OCI-LY7 (cell line): ENCODE measurements around the gene MFN1. TPM values are rescaled to one million over a fixed set of nuclear protein-coding genes. Genes with fewer than 3 reads are reported as not detected.

Experiments
- BruUV-seq: library from RNA; stranded (reverse); fragments of 400-500 nt; replicated peaks from 2 replicates; lab custom pipeline; 2021; lab: Mats Ljungman, UMichigan
- CTCF ChIA-PET: fragments of 300-600 bp; sonication (Branson Sonifier 250); formaldehyde crosslinking; loops from one replicate; lab custom pipeline; 2022; ENCODE audit warnings: antibody characterized with exemption; ENCODE audit not compliant: unreplicated experiment; lab: Charles Lee
- POLR2A ChIA-PET: fragments of 300-600 bp; sonication (Branson Sonifier 250); formaldehyde crosslinking; loops from one replicate; lab custom pipeline; 2022; ENCODE audit warnings: antibody characterized with exemption; lab: Charles Lee
- DNase-seq: peaks from one replicate; pipeline ENCODE4 v3.0.0-alpha.2; 2015; ENCODE audit warnings: low spot score
- H2AFZ ChIP-seq: fragments of 200-600 bp; sonication (generic), shearing (Covaris generic); 2 replicates; pipeline ENCODE4 v1.6.1; 2014; ENCODE audit warnings: mild to moderate bottlenecking, antibody characterized with exemption, low read length, moderate library complexity
- H3K27ac ChIP-seq: fragments of 200-600 bp; sonication (generic); 2 replicates; pipeline ENCODE4 v1.5.1; 2014; ENCODE audit warnings: mixed run types, low read depth, mild to moderate bottlenecking, moderate library complexity, low read length, inconsistent platforms; ENCODE audit not compliant: poor library complexity, severe bottlenecking
- H3K36me3 ChIP-seq: fragments of 200-600 bp; sonication (generic); 2 replicates; pipeline ENCODE4 v1.6.1; 2014; ENCODE audit warnings: mild to moderate bottlenecking, antibody characterized with exemption, low read length, moderate library complexity, mixed read lengths; ENCODE audit not compliant: insufficient read depth
- H3K4me1 ChIP-seq: fragments of 200-600 bp; sonication (generic); 2 replicates; pipeline ENCODE4 v1.5.1; 2014; ENCODE audit warnings: mild to moderate bottlenecking, low read length; ENCODE audit not compliant: insufficient read depth, poor library complexity, severe bottlenecking
- H3K4me2 ChIP-seq: fragments of 200-600 bp; sonication (generic); 2 replicates; pipeline ENCODE4 v1.6.1; 2014; ENCODE audit warnings: mild to moderate bottlenecking, low read length
- H3K4me3 ChIP-seq: fragments of 200-600 bp; sonication (generic); 2 replicates; pipeline ENCODE4 v1.5.1; 2014; ENCODE audit warnings: mild to moderate bottlenecking, low read depth, low read length; ENCODE audit not compliant: poor library complexity, severe bottlenecking
- H3K79me2 ChIP-seq: fragments of 200-600 bp; sonication (generic); 2 replicates; pipeline ENCODE4 v1.6.1; 2016; ENCODE audit warnings: low read depth, mild to moderate bottlenecking, low read length, moderate library complexity, mixed read lengths; ENCODE audit not compliant: insufficient read depth
- H3K9me2 ChIP-seq: fragments of 200-600 bp; sonication (generic); 2 replicates; pipeline ENCODE4 v1.6.1; 2016; ENCODE audit warnings: mild to moderate bottlenecking, low read length, mixed read lengths; ENCODE audit not compliant: insufficient read depth
- H3K9me3 ChIP-seq: fragments of 200-600 bp; sonication (generic); 2 replicates; pipeline ENCODE4 v1.6.1; 2014; ENCODE audit warnings: mild to moderate bottlenecking, mixed run types, low read length, mixed read lengths
- H4K20me1 ChIP-seq: fragments of 200-600 bp; sonication (generic); 2 replicates; pipeline ENCODE4 v1.6.1; 2014; ENCODE audit warnings: mild to moderate bottlenecking, antibody characterized with exemption, low read length, moderate library complexity, mixed read lengths; ENCODE audit not compliant: insufficient read depth
- EZH2phosphoT487 ChIP-seq: fragments of 200-600 bp; sonication (generic); IDR thresholded peaks from 2 replicates; pipeline ENCODE4 v1.6.1; 2018; ENCODE audit warnings: low read depth, borderline replicate concordance, mild to moderate bottlenecking, mixed run types, antibody characterized with exemption, low read length, moderate library complexity, mixed read lengths
- intact Hi-C: fragments of 100-400 bp; cut with micrococcal nuclease; formaldehyde crosslinking; loops from one replicate; pipeline ENCODE4 v1.10.0; 2022; ENCODE audit not compliant: unreplicated experiment
- total RNA-seq, 2 experiments: library from RNA; depleted of rRNA in 1 of 2; stranded (reverse); fragments of >200 nt in 1 of 2; shearing (Covaris generic) in 1 of 2; gene quantifications; 2 replicates each; pipeline ENCODE4 v1.2.3, GENCODE V29; 2014 to 2022
- TF ChIP-seq, protein P1 (sequence below): fragments of 200-600 bp; sonication (generic); conservative IDR thresholded peaks from 2 replicates; pipeline ENCODE4 v1.5.1; 2014; ENCODE audit warnings: mild to moderate bottlenecking, antibody characterized with exemption, low read length, moderate library complexity, mixed read lengths

The MFN1 gene
- total RNA-seq, 2 experiments from 2014 or later, result 23.0 to 41.8 TPM

DNA sequence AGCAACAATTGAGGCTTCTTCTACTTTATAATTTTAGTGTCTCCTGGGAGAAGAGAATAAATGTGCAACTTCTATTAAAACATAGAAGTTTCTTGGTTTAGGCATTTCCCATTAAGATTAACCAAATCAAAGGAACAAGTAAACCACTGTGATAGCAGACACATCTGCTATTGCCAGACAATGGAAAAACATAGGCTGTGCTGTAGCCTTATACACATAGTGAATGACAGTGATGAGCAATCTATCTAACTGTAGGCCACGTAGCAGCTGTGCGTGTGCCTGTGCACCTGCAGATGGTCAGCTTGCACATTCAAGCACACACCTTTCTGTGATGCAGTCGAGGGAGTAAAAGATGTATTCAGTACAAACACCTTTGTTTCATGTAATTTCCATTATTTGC is 71.1 kb downstream of the MFN1 start:
- no TSS peak for BruUV-seq
- H3K9me2 ChIP-seq, result no peaks in the 10 kb centered on the region
- no peaks in the 10 kb centered on the region for H3K79me2 ChIP-seq
- H3K9me3 ChIP-seq, result no peaks in the 10 kb centered on the region
- no peak overlapping the region for H3K4me3 ChIP-seq
- DNase-seq, result no peak
- no peak overlapping the region for H2AFZ ChIP-seq
- no peaks in the 10 kb centered on the region for H3K4me1 ChIP-seq
- intact Hi-C loops, result no loop called here
- TF ChIP-seq, protein P1, sequence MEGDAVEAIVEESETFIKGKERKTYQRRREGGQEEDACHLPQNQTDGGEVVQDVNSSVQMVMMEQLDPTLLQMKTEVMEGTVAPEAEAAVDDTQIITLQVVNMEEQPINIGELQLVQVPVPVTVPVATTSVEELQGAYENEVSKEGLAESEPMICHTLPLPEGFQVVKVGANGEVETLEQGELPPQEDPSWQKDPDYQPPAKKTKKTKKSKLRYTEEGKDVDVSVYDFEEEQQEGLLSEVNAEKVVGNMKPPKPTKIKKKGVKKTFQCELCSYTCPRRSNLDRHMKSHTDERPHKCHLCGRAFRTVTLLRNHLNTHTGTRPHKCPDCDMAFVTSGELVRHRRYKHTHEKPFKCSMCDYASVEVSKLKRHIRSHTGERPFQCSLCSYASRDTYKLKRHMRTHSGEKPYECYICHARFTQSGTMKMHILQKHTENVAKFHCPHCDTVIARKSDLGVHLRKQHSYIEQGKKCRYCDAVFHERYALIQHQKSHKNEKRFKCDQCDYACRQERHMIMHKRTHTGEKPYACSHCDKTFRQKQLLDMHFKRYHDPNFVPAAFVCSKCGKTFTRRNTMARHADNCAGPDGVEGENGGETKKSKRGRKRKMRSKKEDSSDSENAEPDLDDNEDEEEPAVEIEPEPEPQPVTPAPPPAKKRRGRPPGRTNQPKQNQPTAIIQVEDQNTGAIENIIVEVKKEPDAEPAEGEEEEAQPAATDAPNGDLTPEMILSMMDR, result no peak
- TF ChIP-seq EZH2phosphoT487, result no peak
- no peaks in the 10 kb centered on the region for H3K36me3 ChIP-seq
- H4K20me1 ChIP-seq, result no peaks in the 10 kb centered on the region
- ChIA-PET POLR2A (no interaction called here), CTCF (no interaction called here)
- H3K27ac ChIP-seq, result no peak overlapping the region
- H3K4me2 ChIP-seq, result no peak overlapping the region

DNA sequence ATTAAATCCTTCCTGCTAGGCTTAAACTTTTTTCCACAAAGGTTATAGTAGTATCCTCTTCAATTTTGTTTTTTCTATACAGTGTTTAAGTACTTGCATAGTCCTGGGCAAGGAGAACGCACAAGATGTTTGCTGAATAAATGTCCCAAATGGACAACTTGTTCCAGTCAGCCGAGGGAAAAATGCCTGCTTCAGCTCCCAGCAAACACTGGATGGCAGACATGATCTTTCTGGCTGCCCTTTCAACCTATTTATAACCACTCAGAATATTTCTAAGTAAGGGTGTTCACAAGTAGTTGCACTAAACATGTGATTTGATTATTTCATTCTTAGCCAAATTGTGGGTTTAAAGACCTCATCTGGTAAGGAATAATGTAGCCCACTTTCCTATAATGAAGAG is 74.0 kb downstream of the MFN1 start:
- H3K4me2 ChIP-seq, result no peak overlapping the region
- H3K36me3 ChIP-seq, result no peaks in the 10 kb centered on the region
- no peaks in the 10 kb centered on the region for H3K4me1 ChIP-seq
- H3K79me2 ChIP-seq, result no peaks in the 10 kb centered on the region
- H3K9me3 ChIP-seq, result no peaks in the 10 kb centered on the region
- CTCF ChIA-PET, result no interaction called here
- no peaks in the 10 kb centered on the region for H3K9me2 ChIP-seq
- no TSS peak for BruUV-seq
- H4K20me1 ChIP-seq, result no peaks in the 10 kb centered on the region
- intact Hi-C loops, result loop anchor here (1.0 kb wide), 1 partner anchor 137 kb away; no protein-coding TSS in a partner anchor
- DNase-seq, result peak; percentile 21
- TF ChIP-seq EZH2phosphoT487, result no peak
- TF ChIP-seq, protein P1, result peak; percentile 61
- H2AFZ ChIP-seq, result no peak overlapping the region
- POLR2A ChIA-PET, result interaction anchor here (0.6 kb wide), 1 partner anchor 181 kb away, joined by 3 read pairs; no protein-coding TSS in a partner anchor
- no peak overlapping the region for H3K27ac ChIP-seq
- H3K4me3 ChIP-seq, result no peak overlapping the region

DNA sequence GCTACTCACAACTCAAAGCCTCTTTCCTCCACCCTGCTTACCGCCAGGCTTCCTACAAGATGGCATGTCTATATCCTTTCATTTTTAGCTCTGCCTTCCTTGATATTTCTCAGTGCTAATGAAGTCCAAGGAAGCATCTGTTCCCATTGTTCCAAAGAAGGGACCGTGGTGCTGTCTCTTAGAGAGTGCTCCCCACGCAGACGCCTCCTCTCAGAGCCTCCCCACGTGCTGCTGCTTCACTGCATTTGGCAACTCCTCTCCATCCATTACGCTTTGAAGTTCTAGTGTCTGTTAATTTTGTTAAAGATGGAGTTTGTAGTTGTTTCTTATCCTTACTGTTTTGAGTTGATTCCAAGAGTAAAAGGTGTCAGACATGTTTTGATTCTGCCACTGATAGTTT is 77.6 kb downstream of the MFN1 start:
- no peaks in the 10 kb centered on the region for H3K9me3 ChIP-seq
- H3K9me2 ChIP-seq, result no peaks in the 10 kb centered on the region
- no peak overlapping the region for H2AFZ ChIP-seq
- BruUV-seq, result no TSS peak
- TF ChIP-seq, protein P1, result no peak
- TF ChIP-seq EZH2phosphoT487, result no peak
- DNase-seq, result no peak
- intact Hi-C loops, result no loop called here
- no peak overlapping the region for H3K27ac ChIP-seq
- no peak overlapping the region for H3K4me3 ChIP-seq
- no peaks in the 10 kb centered on the region for H3K36me3 ChIP-seq
- ChIA-PET CTCF (no interaction called here), POLR2A (no interaction called here)
- no peak overlapping the region for H3K4me2 ChIP-seq
- no peaks in the 10 kb centered on the region for H3K79me2 ChIP-seq
- H3K4me1 ChIP-seq, result no peaks in the 10 kb centered on the region
- no peaks in the 10 kb centered on the region for H4K20me1 ChIP-seq
